Measurements from ENCODE around the gene RBM45.

RBM45 gene

GRCh38 chr2:178155524-178155923 lies 43.3 kb downstream of the RBM45 start:
- TF ChIP-seq CTCF (IDR thresholded peaks at IDR 0.05; ENCODE audit: low read depth, low read length, poor library complexity, severe bottlenecking) (no peak), EZH2phosphoT487 (IDR thresholded peaks at IDR 0.05; ENCODE audit: borderline replicate concordance, low read length) (no peak)
- H3K9me3 ChIP-seq (ENCODE audit: control insufficient read depth, insufficient read depth, low read length), result no peaks in the 10 kb centered on the region
- no peaks in the 10 kb centered on the region for H3K36me3 ChIP-seq (ENCODE audit: control insufficient read depth, low read length)
- H3K4me1 ChIP-seq (ENCODE audit: control insufficient read depth, low read length), result no peaks in the 10 kb centered on the region
- no peaks in the 10 kb centered on the region for H3K27me3 ChIP-seq (ENCODE audit: control insufficient read depth, low read length)
- H3K9me2 ChIP-seq (replicated peaks; ENCODE audit: control insufficient read depth, low read length), result no peaks in the 10 kb centered on the region
- no peaks in the 10 kb centered on the region for H3F3A ChIP-seq (ENCODE audit: control insufficient read depth, insufficient read depth)
- H3K79me2 ChIP-seq (ENCODE audit: control insufficient read depth, low read length), result no peaks in the 10 kb centered on the region
- H3K4me2 ChIP-seq (ENCODE audit: low read length), result no peak overlapping the region
- H3K4me3 ChIP-seq (ENCODE audit: low read length), result no peak overlapping the region
- H3K27ac ChIP-seq (ENCODE audit: low read depth, low read length), result no peak overlapping the region
- H4K20me1 ChIP-seq (ENCODE audit: control insufficient read depth, insufficient read depth, low read depth, low read length), result no peaks in the 10 kb centered on the region

- H3K4me3 ChIP-seq (ENCODE audit: low read length), result no peak overlapping the region
- H3K27me3 ChIP-seq (ENCODE audit: control insufficient read depth, low read length), result no peaks in the 10 kb centered on the region
- H4K20me1 ChIP-seq (ENCODE audit: control insufficient read depth, insufficient read depth, low read depth, low read length), result no peaks in the 10 kb centered on the region
- no peaks in the 10 kb centered on the region for H3K4me1 ChIP-seq (ENCODE audit: control insufficient read depth, low read length)
- H3K27ac ChIP-seq (ENCODE audit: low read depth, low read length), result no peak overlapping the region
- H3F3A ChIP-seq (ENCODE audit: control insufficient read depth, insufficient read depth), result no peaks in the 10 kb centered on the region
- H3K36me3 ChIP-seq (ENCODE audit: control insufficient read depth, low read length), result no peaks in the 10 kb centered on the region
- TF ChIP-seq CTCF (IDR thresholded peaks at IDR 0.05; ENCODE audit: low read depth, low read length, poor library complexity, severe bottlenecking) (no peak), EZH2phosphoT487 (IDR thresholded peaks at IDR 0.05; ENCODE audit: borderline replicate concordance, low read length) (no peak)
- no peak overlapping the region for H3K4me2 ChIP-seq (ENCODE audit: low read length)
- H3K9me3 ChIP-seq (ENCODE audit: control insufficient read depth, insufficient read depth, low read length), result no peaks in the 10 kb centered on the region
- no peaks in the 10 kb centered on the region for H3K79me2 ChIP-seq (ENCODE audit: control insufficient read depth, low read length)
- H3K9me2 ChIP-seq (replicated peaks; ENCODE audit: control insufficient read depth, low read length), result no peaks in the 10 kb centered on the region
Measured at GRCh38 chr2:178157574-178157973, 45.3 kb downstream of the RBM45 start.

- H3K79me2 ChIP-seq (ENCODE audit: control insufficient read depth, low read length), result no peaks in the 10 kb centered on the region
- H3K4me3 ChIP-seq (ENCODE audit: low read length), result no peak overlapping the region
- no peaks in the 10 kb centered on the region for H4K20me1 ChIP-seq (ENCODE audit: control insufficient read depth, insufficient read depth, low read depth, low read length)
- no peak overlapping the region for H3K4me2 ChIP-seq (ENCODE audit: low read length)
- H3K9me2 ChIP-seq (replicated peaks; ENCODE audit: control insufficient read depth, low read length), result no peaks in the 10 kb centered on the region
- H3K27ac ChIP-seq (ENCODE audit: low read depth, low read length), result no peak overlapping the region
- H3K27me3 ChIP-seq (ENCODE audit: control insufficient read depth, low read length), result peaks cover 3% of the 10 kb centered on the region; the same call in 1 of the 2 replicates
- no peaks in the 10 kb centered on the region for H3K36me3 ChIP-seq (ENCODE audit: control insufficient read depth, low read length)
- TF ChIP-seq EZH2phosphoT487 (IDR thresholded peaks at IDR 0.05; ENCODE audit: borderline replicate concordance, low read length) (no peak), CTCF (IDR thresholded peaks at IDR 0.05; ENCODE audit: low read depth, low read length, poor library complexity, severe bottlenecking) (no peak)
- no peaks in the 10 kb centered on the region for H3K9me3 ChIP-seq (ENCODE audit: control insufficient read depth, insufficient read depth, low read length)
- H3F3A ChIP-seq (ENCODE audit: control insufficient read depth, insufficient read depth), result no peaks in the 10 kb centered on the region
- H3K4me1 ChIP-seq (ENCODE audit: control insufficient read depth, low read length), result no peaks in the 10 kb centered on the region
Measured at GRCh38 chr2:178159966-178160365, 47.7 kb downstream of the RBM45 start.

GRCh38 chr2:178160601-178161000 lies 48.4 kb downstream of the RBM45 start:
- Histone ChIP-seq H3K27me3 (ENCODE audit: control insufficient read depth, low read length) (peaks cover 3% of the 10 kb centered on the region; the same call in 1 of the 2 replicates), H3K9me2 (replicated peaks; ENCODE audit: control insufficient read depth, low read length) (no peaks in the 10 kb centered on the region), H3K79me2 (ENCODE audit: control insufficient read depth, low read length) (no peaks in the 10 kb centered on the region), H3K4me2 (ENCODE audit: low read length) (no peak overlapping the region), H4K20me1 (ENCODE audit: control insufficient read depth, insufficient read depth, low read depth, low read length) (no peaks in the 10 kb centered on the region), H3K4me1 (ENCODE audit: control insufficient read depth, low read length) (no peaks in the 10 kb centered on the region), H3K4me3 (ENCODE audit: low read length) (no peak overlapping the region), H3K36me3 (ENCODE audit: control insufficient read depth, low read length) (no peaks in the 10 kb centered on the region), H3K9me3 (ENCODE audit: control insufficient read depth, insufficient read depth, low read length) (no peaks in the 10 kb centered on the region), H3F3A (ENCODE audit: control insufficient read depth, insufficient read depth) (no peaks in the 10 kb centered on the region), H3K27ac (ENCODE audit: low read depth, low read length) (no peak overlapping the region)
- TF ChIP-seq EZH2phosphoT487 (IDR thresholded peaks at IDR 0.05; ENCODE audit: borderline replicate concordance, low read length), result no peak
- TF ChIP-seq CTCF (IDR thresholded peaks at IDR 0.05; ENCODE audit: low read depth, low read length, poor library complexity, severe bottlenecking), result no peak

Measured in DOHH2 (cell line).